Esophagus muscularis mucosa (tissue), 4 donors: Measurements from ENCODE around the gene HAUS6. TPM values are rescaled to one million over a fixed set of nuclear protein-coding genes. Genes with fewer than 3 reads are reported as not detected.

Experiments used
- DNase-seq: peaks from one replicate; pipeline ENCODE4 v3.0.0-alpha.2; 2017; ENCODE audit errors: extremely low spot score
- H3K27ac ChIP-seq, 4 donors: fragments of 200-600 bp; sonication (generic); replicated peaks in 1 of 4; 1 replicate in 3 of 4; 2 replicates in 1 of 4; pipeline ENCODE4 v1.5.1; 2016 to 2019; ENCODE audit warnings: mild to moderate bottlenecking in 1 of 4
- H3K27me3 ChIP-seq, 4 donors: fragments of 200-600 bp; sonication (generic); one replicate each; pipeline versions ENCODE4 v1.5.1 to v1.6.0; 2016 to 2019
- H3K36me3 ChIP-seq, 4 donors: fragments of 200-600 bp; sonication (generic); one replicate each; pipeline ENCODE4 v1.5.1; 2016 to 2019
- H3K4me1 ChIP-seq, 4 donors: fragments of 200-600 bp; sonication (generic); one replicate each; pipeline ENCODE4 v1.5.1; 2016 to 2019
- H3K4me3 ChIP-seq, 4 donors: fragments of 200-600 bp; sonication (generic); 1 replicate in 2 of 4; 2 replicates in 2 of 4; pipeline ENCODE4 v1.5.1; 2016 to 2019; ENCODE audit warnings: mild to moderate bottlenecking in 4 of 4, moderate library complexity in 1 of 4
- H3K9me3 ChIP-seq, 4 donors: fragments of 200-600 bp; sonication (generic); 1 replicate in 3 of 4; 2 replicates in 1 of 4; pipeline ENCODE4 v1.5.1; 2016 to 2019
- EP300 ChIP-seq: sonication (generic); formaldehyde crosslinking; IDR thresholded peaks from one replicate; pipeline ENCODE4 v1.6.1; 2017; ENCODE audit warnings: antibody characterized with exemption
- POLR2A ChIP-seq: fragments of 450-650 bp; IDR thresholded peaks from one replicate; pipeline ENCODE4 v1.6.1; 2017; ENCODE audit warnings: antibody characterized with exemption, moderate library complexity, mild to moderate bottlenecking, low read depth
- POLR2AphosphoS5 ChIP-seq, 2 donors: sonication (generic); formaldehyde crosslinking; IDR thresholded peaks; one replicate each; pipeline ENCODE4 v1.6.1; 2017; ENCODE audit warnings: antibody characterized with exemption in 2 of 2
- WGBS: methylation state at CpG from one replicate; pipeline ENCODE4 v1.1.5; 2018; 5-methylcytosine and 5-hydroxymethylcytosine counted together
- intact Hi-C: fragments of 100-400 bp; cut with DNase I; formaldehyde crosslinking; loops from one replicate; pipeline ENCODE4 v1.15.1; 2023
- total RNA-seq, 4 donors: library from RNA; depleted of rRNA; stranded (reverse); fragments of >200 nt; gene quantifications; one replicate each; pipeline versions ENCODE4 v1.1.0 to v1.2.1, GENCODE V29; 2016
- TF ChIP-seq, protein P1 (sequence below), 3 experiments: fragments of 200-600 bp in 2 of 3; fragments of 450-650 bp in 1 of 3; sonication (generic) in 2 of 3; IDR thresholded peaks; one replicate each; pipeline ENCODE4 v1.5.1; 2017 to 2019; ENCODE audit warnings: antibody characterized with exemption in 3 of 3, mild to moderate bottlenecking in 2 of 3, moderate library complexity in 1 of 3

The HAUS6 gene
- total RNA-seq, 4 donors from 2014 or later = 7.1 to 8.7 (median 7.3) TPM

- no peaks in the 10 kb centered on the region for H3K27me3 ChIP-seq
- H3K36me3 ChIP-seq = no peaks in the 10 kb centered on the region
- H3K4me3 ChIP-seq = no peak overlapping the region
- intact Hi-C loops = no loop called here
- no peak for DNase-seq
- H3K4me1 ChIP-seq = no peaks in the 10 kb centered on the region
- TF ChIP-seq POLR2A (no peak), EP300 (no peak)
- TF ChIP-seq, protein P1, sequence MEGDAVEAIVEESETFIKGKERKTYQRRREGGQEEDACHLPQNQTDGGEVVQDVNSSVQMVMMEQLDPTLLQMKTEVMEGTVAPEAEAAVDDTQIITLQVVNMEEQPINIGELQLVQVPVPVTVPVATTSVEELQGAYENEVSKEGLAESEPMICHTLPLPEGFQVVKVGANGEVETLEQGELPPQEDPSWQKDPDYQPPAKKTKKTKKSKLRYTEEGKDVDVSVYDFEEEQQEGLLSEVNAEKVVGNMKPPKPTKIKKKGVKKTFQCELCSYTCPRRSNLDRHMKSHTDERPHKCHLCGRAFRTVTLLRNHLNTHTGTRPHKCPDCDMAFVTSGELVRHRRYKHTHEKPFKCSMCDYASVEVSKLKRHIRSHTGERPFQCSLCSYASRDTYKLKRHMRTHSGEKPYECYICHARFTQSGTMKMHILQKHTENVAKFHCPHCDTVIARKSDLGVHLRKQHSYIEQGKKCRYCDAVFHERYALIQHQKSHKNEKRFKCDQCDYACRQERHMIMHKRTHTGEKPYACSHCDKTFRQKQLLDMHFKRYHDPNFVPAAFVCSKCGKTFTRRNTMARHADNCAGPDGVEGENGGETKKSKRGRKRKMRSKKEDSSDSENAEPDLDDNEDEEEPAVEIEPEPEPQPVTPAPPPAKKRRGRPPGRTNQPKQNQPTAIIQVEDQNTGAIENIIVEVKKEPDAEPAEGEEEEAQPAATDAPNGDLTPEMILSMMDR (IDR thresholded peaks at IDR 0.05) = no peak
- 58% methylated on average over 5 of the region's 5 CpGs for WGBS
- H3K9me3 ChIP-seq = no peaks in the 10 kb centered on the region
- no peak overlapping the region for H3K27ac ChIP-seq
Measured at GRCh38 chr9:19148187-19148586, 45.5 kb upstream of the HAUS6 start.

DNA sequence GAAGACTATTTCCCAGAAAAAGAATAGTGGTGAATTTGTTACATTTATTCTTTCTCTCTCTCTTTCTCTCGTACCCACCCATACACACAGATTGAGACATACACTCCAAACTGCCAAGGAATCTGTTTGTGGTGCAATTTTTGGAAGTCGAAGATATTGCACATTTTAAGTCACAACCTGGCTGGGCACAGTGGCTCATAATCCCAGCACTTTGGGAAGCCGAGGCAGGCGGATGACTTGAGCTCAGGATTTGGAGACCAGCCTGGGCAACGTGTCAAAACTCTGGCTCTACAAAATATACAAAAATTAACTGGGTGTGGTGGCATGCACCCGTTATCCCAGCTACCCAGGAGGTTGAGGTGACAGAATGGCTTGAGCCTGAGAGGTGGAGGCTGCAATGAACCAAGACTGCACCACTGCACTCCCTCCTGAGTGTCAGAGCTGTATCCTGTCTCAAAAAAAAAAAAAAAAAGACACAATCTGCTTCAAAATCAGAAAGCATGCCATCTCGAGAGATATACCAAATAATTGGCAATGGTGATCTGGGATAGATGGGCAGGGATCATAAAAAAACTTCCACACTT is 43.8 kb upstream of the HAUS6 start:
- no peak overlapping the region for H3K4me3 ChIP-seq
- WGBS = 67% methylated on average over 6 of the region's 7 CpGs
- H3K27me3 ChIP-seq = no peaks in the 10 kb centered on the region
- no peak overlapping the region for H3K27ac ChIP-seq
- no peaks in the 10 kb centered on the region for H3K4me1 ChIP-seq
- TF ChIP-seq POLR2A (no peak), POLR2AphosphoS5 (IDR thresholded peaks at IDR 0.05) (no peak), EP300 (no peak)
- TF ChIP-seq, protein P1 (IDR thresholded peaks at IDR 0.05) = no peak
- no peak for DNase-seq
- intact Hi-C loops = no loop called here
- no peaks in the 10 kb centered on the region for H3K9me3 ChIP-seq
- H3K36me3 ChIP-seq = no peaks in the 10 kb centered on the region

GRCh38 chr9:19145881-19146280 is 43.2 kb upstream of the HAUS6 start:
- intact Hi-C loops = no loop called here
- Histone ChIP-seq H3K9me3 (no peaks in the 10 kb centered on the region), H3K4me1 (no peaks in the 10 kb centered on the region), H3K4me3 (no peak overlapping the region), H3K27me3 (no peaks in the 10 kb centered on the region), H3K36me3 (no peaks in the 10 kb centered on the region), H3K27ac (peak overlapping the region in 1 of 4 donors; percentile 11)
- WGBS = 87% methylated on average over 5 of the region's 5 CpGs
- TF ChIP-seq, protein P1 (IDR thresholded peaks at IDR 0.05) = no peak
- TF ChIP-seq POLR2A = no peak
- TF ChIP-seq EP300 = no peak
- TF ChIP-seq POLR2AphosphoS5 (IDR thresholded peaks at IDR 0.05) = no peak
- no peak for DNase-seq

GRCh38 chr9:19140259-19140658 is 37.6 kb upstream of the HAUS6 start:
- no peaks in the 10 kb centered on the region for H3K27me3 ChIP-seq
- 93% methylated on average over 6 of the region's 6 CpGs for WGBS
- no peaks in the 10 kb centered on the region for H3K4me1 ChIP-seq
- TF ChIP-seq, protein P1 (IDR thresholded peaks at IDR 0.05) = no peak
- TF ChIP-seq POLR2AphosphoS5 (IDR thresholded peaks at IDR 0.05) (no peak), POLR2A (no peak), EP300 (no peak)
- intact Hi-C loops = no loop called here
- no peaks in the 10 kb centered on the region for H3K9me3 ChIP-seq
- no peak overlapping the region for H3K27ac ChIP-seq
- H3K4me3 ChIP-seq = no peak overlapping the region
- no peaks in the 10 kb centered on the region for H3K36me3 ChIP-seq
- DNase-seq = no peak

DNA sequence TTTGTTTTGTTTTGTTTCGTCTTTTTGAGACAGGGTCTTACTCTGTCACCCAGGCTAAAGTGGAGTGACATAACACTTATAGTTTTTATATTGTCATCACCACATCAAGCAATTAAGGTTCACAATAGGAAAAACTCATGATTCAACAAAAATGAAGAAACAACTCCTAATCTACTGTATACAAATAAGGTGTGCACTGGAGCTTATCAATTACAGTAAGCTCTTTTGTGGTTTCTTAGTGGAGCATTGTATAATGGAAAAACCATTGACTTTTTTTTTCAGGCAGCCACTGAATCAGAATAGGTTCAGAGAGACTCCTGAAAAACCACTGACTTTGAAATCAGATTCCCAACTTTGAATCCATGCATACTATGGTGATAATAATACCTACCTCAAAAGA is 35.4 kb upstream of the HAUS6 start:
- intact Hi-C loops = no loop called here

More for the DNA sequence above, 35.4 kb upstream of the HAUS6 start:
- DNase-seq = no peak
- no peaks in the 10 kb centered on the region for H3K4me1 ChIP-seq
- TF ChIP-seq POLR2A (no peak), EP300 (no peak), POLR2AphosphoS5 (IDR thresholded peaks at IDR 0.05) (no peak)
- TF ChIP-seq, protein P1 (IDR thresholded peaks at IDR 0.05) = no peak
- H3K36me3 ChIP-seq = no peaks in the 10 kb centered on the region
- H3K27me3 ChIP-seq = no peaks in the 10 kb centered on the region
- 91% methylated on average over 1 of the region's 1 CpG for WGBS
- H3K4me3 ChIP-seq = no peak overlapping the region
- H3K9me3 ChIP-seq = no peaks in the 10 kb centered on the region
- H3K27ac ChIP-seq = no peak overlapping the region
